ENCODE data around the gene SH3TC2.

GRCh38 chr5:149062371-149063016 is 368 bp downstream of the SH3TC2 start:
- TF ChIP-seq SMAD1 (IDR thresholded peaks at IDR 0.05; ENCODE audit: low read depth, partially characterized antibody), result no peak
- no peak for TF ChIP-seq RCOR1 (conservative IDR thresholded peaks at IDR 0.05; ENCODE audit: low read depth, low read length)
- no peak for TF ChIP-seq SMC3 (IDR thresholded peaks at IDR 0.05; ENCODE audit: borderline replicate concordance, low read length)
- no peak for TF ChIP-seq NBN (IDR thresholded peaks at IDR 0.05)
- TF ChIP-seq PKNOX1 (IDR thresholded peaks at IDR 0.05), result no peak

Data from GM12878 (cell line).